C4-2B (cell line): ENCODE data around the gene KRT17.

Experiments used
- H3K27ac ChIP-seq: fragments of 450-650 bp; 2 replicates; pipeline ENCODE4 v1.5.1; 2017
- ZFX ChIP-seq: fragments of 450-650 bp; IDR thresholded peaks from 2 replicates; pipeline ENCODE4 v1.6.1; 2017
- TF ChIP-seq, protein P1 (sequence below): fragments of 450-650 bp; conservative IDR thresholded peaks from 2 replicates; pipeline ENCODE4 v1.5.1; 2017; ENCODE audit warnings: mild to moderate bottlenecking

KRT17 gene

GRCh38 chr17:41657176-41657754, 32.9 kb upstream of the KRT17 start:
- no peak for TF ChIP-seq ZFX
- TF ChIP-seq, protein P1, sequence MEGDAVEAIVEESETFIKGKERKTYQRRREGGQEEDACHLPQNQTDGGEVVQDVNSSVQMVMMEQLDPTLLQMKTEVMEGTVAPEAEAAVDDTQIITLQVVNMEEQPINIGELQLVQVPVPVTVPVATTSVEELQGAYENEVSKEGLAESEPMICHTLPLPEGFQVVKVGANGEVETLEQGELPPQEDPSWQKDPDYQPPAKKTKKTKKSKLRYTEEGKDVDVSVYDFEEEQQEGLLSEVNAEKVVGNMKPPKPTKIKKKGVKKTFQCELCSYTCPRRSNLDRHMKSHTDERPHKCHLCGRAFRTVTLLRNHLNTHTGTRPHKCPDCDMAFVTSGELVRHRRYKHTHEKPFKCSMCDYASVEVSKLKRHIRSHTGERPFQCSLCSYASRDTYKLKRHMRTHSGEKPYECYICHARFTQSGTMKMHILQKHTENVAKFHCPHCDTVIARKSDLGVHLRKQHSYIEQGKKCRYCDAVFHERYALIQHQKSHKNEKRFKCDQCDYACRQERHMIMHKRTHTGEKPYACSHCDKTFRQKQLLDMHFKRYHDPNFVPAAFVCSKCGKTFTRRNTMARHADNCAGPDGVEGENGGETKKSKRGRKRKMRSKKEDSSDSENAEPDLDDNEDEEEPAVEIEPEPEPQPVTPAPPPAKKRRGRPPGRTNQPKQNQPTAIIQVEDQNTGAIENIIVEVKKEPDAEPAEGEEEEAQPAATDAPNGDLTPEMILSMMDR, result no peak

GRCh38 chr17:41656249-41657023, 32.1 kb upstream of the KRT17 start:
- TF ChIP-seq, protein P1, result no peak
- no peak for TF ChIP-seq ZFX
- no peak overlapping the region for H3K27ac ChIP-seq

More at GRCh38 chr17:41657176-41657754, 32.9 kb upstream of the KRT17 start:
- no peak overlapping the region for H3K27ac ChIP-seq

DNA sequence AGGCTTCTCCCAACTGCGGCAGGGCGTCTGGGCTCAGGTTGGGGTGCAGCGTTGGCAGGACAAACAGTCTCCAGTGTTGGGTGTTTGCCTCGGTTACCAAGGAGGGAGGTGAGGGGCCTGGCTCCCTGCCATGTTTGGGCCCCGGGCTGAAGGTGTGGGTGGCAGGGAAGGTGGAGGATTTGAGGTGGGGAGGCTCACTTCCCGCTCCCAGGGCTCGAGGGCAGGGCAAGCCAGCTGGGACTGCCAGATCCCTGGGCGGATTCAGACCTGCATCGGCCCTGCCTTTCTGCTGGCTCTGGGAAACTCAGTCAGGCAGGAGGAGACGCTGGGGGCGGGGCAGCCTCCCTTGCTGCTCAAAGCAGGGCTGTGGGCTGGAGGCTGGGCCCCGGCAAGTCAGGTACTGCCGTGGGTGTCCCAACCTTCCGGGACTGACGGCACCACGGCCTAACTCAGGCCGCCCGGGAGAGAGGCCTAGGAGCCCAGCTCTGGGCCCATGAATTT, 31.3 kb upstream of the KRT17 start:
- TF ChIP-seq, protein P1, result no peak
- no peak for TF ChIP-seq ZFX
- no peak overlapping the region for H3K27ac ChIP-seq

GRCh38 chr17:41654678-41655607, 30.6 kb upstream of the KRT17 start:
- no peak overlapping the region for H3K27ac ChIP-seq
- TF ChIP-seq, protein P1, result no peak
- no peak for TF ChIP-seq ZFX

- no peak overlapping the region for H3K27ac ChIP-seq
- TF ChIP-seq ZFX, result no peak
- TF ChIP-seq, protein P1, result no peak
Observed at GRCh38 chr17:41653892-41654677, 29.7 kb upstream of the KRT17 start.

- no peak overlapping the region for H3K27ac ChIP-seq
- TF ChIP-seq, protein P1, result no peak
- TF ChIP-seq ZFX, result no peak
Observed at GRCh38 chr17:41653421-41653820, 29.0 kb upstream of the KRT17 start.
